LNCaP clone FGC (cell line): ENCODE data around the gene SLC25A21.

ENCODE experiments used
- DNase-seq: peaks from one replicate; pipeline ENCODE4 v3.0.0-alpha.2; 2011; ENCODE audit warnings: low read depth
- H3K4me3 ChIP-seq: 2 replicates; pipeline ENCODE4 v1.5.1; 2011; ENCODE audit warnings: mild to moderate bottlenecking, low read depth, low read length, control low read depth
- TF ChIP-seq, protein P1 (sequence below): IDR thresholded peaks from 2 replicates; pipeline ENCODE4 v1.5.1; 2012; ENCODE audit warnings: mild to moderate bottlenecking; ENCODE audit not compliant: control insufficient read depth, insufficient read depth; ENCODE audit errors: extremely low read depth

SLC25A21 gene

DNA sequence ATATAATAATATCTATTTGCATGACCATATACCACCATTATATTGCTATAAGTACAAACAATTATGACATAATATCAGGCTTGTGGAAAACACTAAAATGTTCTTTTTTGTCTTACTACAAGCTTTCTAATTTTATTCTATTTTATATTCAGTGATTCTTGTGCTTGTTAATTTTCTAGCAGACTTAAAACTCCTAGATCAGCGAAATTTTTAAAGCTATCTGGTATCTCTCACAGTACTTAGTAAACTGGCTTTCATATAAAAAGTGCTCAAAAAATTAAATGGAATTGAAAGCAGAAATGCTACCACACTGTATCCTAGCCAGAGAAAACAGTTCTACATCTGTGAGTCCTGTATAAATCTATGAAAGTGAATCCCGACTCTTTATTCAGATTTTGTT is 405.4 kb downstream of the SLC25A21 start:
- DNase-seq: no peak
- TF ChIP-seq, protein P1, sequence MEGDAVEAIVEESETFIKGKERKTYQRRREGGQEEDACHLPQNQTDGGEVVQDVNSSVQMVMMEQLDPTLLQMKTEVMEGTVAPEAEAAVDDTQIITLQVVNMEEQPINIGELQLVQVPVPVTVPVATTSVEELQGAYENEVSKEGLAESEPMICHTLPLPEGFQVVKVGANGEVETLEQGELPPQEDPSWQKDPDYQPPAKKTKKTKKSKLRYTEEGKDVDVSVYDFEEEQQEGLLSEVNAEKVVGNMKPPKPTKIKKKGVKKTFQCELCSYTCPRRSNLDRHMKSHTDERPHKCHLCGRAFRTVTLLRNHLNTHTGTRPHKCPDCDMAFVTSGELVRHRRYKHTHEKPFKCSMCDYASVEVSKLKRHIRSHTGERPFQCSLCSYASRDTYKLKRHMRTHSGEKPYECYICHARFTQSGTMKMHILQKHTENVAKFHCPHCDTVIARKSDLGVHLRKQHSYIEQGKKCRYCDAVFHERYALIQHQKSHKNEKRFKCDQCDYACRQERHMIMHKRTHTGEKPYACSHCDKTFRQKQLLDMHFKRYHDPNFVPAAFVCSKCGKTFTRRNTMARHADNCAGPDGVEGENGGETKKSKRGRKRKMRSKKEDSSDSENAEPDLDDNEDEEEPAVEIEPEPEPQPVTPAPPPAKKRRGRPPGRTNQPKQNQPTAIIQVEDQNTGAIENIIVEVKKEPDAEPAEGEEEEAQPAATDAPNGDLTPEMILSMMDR: no peak
- no peak overlapping the region for H3K4me3 ChIP-seq

DNA sequence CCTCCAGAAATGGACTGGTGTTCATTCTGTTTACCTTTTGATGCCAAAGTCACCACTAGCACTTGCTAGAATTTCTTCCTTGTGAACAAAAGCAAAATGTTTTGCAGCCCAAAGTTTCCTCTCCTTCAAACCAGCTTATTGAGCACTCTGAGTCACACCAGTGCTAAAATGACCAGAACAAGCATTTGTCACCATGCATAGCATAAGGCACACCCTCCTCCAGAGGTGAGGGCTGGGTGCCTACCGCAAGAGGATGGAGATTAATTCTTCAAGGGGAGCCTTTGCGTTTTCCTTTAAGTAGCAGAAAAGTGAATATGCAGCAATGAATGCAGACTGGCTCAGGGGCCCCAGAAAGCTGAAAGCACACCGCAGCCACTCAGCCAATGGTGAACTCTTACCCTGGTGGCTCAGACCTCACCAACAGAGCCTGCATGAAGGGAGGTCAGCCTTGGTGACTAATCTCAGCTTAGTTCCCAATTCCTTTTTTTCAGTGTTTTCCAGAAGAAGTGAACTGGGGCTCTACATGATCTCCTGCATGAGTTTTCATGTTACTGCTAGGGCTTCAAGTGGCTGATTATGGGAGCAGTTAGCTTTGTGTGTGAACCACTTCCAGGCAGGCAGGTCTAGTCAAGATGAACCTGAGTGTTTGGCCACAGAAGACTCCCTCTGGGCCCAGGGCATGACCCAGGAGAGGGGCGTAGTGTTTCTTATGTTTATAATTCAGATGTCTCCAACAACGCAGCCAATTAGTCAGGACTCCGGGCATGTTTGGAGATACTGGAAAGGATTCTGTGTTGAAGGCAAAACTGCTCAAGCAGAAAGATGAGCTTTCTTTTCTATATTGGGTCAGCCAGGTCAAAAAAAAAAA is 414.4 kb downstream of the SLC25A21 start:
- TF ChIP-seq, protein P1: no peak
- no peak overlapping the region for H3K4me3 ChIP-seq
- no peak for DNase-seq

DNA sequence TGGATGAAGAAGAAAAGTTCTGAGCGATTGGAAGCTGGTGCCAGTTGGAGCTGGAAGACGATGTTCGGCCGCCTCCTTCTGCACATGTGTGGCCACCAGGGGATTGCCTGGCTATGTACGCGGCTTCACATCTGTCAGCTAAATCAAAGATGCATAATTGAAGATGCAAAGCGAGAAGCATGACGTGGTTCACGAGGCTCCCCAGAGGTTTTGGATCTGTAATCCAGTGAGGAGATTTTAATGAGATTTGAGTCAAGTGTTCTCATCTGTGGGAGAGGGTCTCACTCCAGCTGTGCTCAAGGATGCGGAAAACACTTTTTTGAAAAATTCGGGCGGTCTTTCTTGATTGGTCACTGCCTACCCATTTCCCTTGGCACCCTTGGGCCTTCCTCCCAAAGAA is 416.2 kb downstream of the SLC25A21 start:
- TF ChIP-seq, protein P1: no peak
- no peak for DNase-seq
- H3K4me3 ChIP-seq: no peak overlapping the region

DNA sequence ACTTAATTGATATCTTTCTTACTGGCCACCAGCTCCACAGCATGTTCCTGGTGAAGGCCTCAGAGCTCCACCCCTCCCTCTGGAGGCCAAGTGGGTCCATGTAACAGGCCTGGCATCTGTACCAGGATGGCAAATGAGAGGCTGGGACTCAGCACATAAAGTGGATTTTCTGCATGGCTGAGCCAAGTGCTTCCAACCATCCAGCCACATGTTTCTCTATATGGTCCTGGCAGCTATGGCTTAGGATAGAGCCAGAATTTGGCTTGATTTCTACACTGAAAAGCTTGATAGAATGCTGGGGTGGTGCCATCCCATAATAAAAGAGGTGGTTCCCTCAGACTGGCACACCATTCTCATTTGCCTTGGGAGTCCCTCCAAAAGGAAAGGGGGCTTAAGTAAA is 416.6 kb downstream of the SLC25A21 start:
- TF ChIP-seq, protein P1: no peak
- H3K4me3 ChIP-seq: no peak overlapping the region
- DNase-seq: no peak

DNA sequence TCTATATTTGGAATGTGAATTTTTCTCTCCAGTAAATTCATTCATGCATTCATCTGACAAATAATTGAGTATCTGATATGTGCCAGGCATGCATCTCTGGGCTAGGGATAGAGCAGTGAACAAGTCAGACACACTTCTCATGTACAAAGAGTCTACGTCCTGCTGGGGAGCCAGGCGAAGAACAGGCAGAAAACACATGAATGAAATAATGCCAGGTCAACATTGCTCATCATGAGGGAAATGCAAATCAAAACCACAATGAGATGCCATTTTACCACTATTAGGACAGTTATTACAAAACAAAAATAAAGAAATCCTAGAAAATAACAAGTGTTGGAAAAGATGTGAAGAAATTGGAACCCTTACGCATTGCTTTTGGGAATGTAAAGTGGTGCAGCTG is 420.5 kb downstream of the SLC25A21 start:
- no peak for DNase-seq

DNA sequence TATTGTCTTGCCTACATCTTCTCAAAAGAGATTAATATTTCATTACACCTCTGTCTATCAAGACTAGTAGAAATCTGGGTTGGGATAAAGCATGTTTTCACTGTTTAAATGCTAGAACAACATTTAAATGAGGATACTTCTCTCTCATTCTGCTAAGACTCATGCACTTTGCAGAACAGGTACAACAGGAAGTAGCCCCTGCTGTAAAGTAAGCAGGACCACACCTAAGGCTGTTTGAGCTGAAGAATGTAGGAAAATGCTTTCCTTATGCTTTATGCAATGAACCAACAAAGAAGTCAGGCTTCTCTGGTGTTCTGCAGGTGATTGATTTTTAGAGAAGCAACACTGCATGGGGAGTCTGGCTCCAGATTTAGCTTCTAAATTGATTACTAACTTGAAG is 421.3 kb downstream of the SLC25A21 start:
- TF ChIP-seq, protein P1: no peak
- DNase-seq: peak; percentile 31

More for the DNA sequence above, 420.5 kb downstream of the SLC25A21 start:
- no peak overlapping the region for H3K4me3 ChIP-seq
- TF ChIP-seq, protein P1: no peak

DNA sequence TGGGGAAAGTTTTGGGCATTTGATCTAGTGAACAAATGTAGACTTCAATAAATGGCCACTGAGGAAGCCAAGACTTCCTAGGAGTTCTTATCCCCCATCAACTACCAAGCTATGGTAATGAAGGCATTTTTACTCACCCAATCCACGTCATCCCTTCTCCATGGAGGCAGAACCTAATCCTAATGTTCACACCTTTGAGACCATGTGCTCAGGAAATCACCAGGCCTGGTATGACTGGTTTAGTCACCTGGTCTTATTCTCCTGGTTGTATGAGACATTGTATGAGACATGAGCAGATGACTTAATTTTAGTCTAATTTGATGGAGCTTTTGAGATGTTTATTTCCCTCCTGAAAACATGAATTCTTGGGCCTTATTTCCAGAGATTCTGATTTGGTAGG is 422.2 kb downstream of the SLC25A21 start:
- TF ChIP-seq, protein P1: no peak
- DNase-seq: no peak

More for the DNA sequence above, 421.3 kb downstream of the SLC25A21 start:
- H3K4me3 ChIP-seq: no peak overlapping the region

More for the DNA sequence above, 422.2 kb downstream of the SLC25A21 start:
- H3K4me3 ChIP-seq: no peak overlapping the region
